GM21717 (cell line): Measurements from ENCODE around the gene CSNK1G2.
"Not testable (repeated sequence)": the region's sequence is repeated elsewhere in the genome, so short reads cannot be mapped to it uniquely, and the experiment has no call there.

Experiments
- ATAC-seq: cut with Tn5 transposase; IDR thresholded peaks from one replicate; pipeline ENCODE4 v1.9.1; 2021; ENCODE audit warnings: mild to moderate bottlenecking, moderate library complexity; ENCODE audit not compliant: unreplicated experiment

The CSNK1G2 gene

GRCh38 chr19:1986357-1987162 lies 45.6 kb downstream of the CSNK1G2 start:
- no peak for ATAC-seq

GRCh38 chr19:1987197-1988187 lies 46.5 kb downstream of the CSNK1G2 start:
- no peak for ATAC-seq

GRCh38 chr19:1988464-1988863 lies 47.5 kb downstream of the CSNK1G2 start:
- not testable (repeated sequence) for ATAC-seq

GRCh38 chr19:1989513-1990229 lies 48.7 kb downstream of the CSNK1G2 start:
- no peak for ATAC-seq

- ATAC-seq: no peak
Observed at GRCh38 chr19:1990230-1991017, 49.5 kb downstream of the CSNK1G2 start.

- ATAC-seq: no peak
Observed at GRCh38 chr19:1991018-1991913, 50.3 kb downstream of the CSNK1G2 start.

- ATAC-seq: no peak
Observed at GRCh38 chr19:1992759-1993260, 51.8 kb downstream of the CSNK1G2 start.

- no peak for ATAC-seq
Observed at GRCh38 chr19:1997353-1998233, 56.6 kb downstream of the CSNK1G2 start.

- no peak for ATAC-seq
Observed at GRCh38 chr19:1998712-1999708, 58.0 kb downstream of the CSNK1G2 start.

GRCh38 chr19:1999856-2000515 lies 59.0 kb downstream of the CSNK1G2 start:
- no peak for ATAC-seq

- ATAC-seq: no peak
Observed at GRCh38 chr19:2003874-2004273, 62.9 kb downstream of the CSNK1G2 start.

GRCh38 chr19:2010135-2010668 lies 69.2 kb downstream of the CSNK1G2 start:
- no peak for ATAC-seq

GRCh38 chr19:2011169-2011568 lies 70.2 kb downstream of the CSNK1G2 start:
- ATAC-seq: no peak

GRCh38 chr19:2012941-2013682 lies 72.1 kb downstream of the CSNK1G2 start:
- ATAC-seq: no peak

- ATAC-seq: no peak
Observed at GRCh38 chr19:2013683-2013961, 72.7 kb downstream of the CSNK1G2 start.

- ATAC-seq: no peak
Observed at GRCh38 chr19:2014131-2014571, 73.2 kb downstream of the CSNK1G2 start.
